GM19463 (cell line): ENCODE data around the gene CHST1.

Source experiments
- ATAC-seq: cut with Tn5 transposase; IDR thresholded peaks from one replicate; pipeline ENCODE4 v1.9.1; 2021; ENCODE audit warnings: mild to moderate bottlenecking, moderate library complexity; ENCODE audit not compliant: unreplicated experiment

Gene CHST1

GRCh38 chr11:45674481-45675190 lies 9.2 kb upstream of the CHST1 start:
- no peak for ATAC-seq

GRCh38 chr11:45673441-45673840 lies 8.0 kb upstream of the CHST1 start:
- no peak for ATAC-seq

- ATAC-seq: no peak
These were observed 7.2 kb upstream of the CHST1 start for GRCh38 chr11:45672593-45672992.

GRCh38 chr11:45671246-45672171 lies 6.1 kb upstream of the CHST1 start:
- ATAC-seq: no peak

- no peak for ATAC-seq
These were observed 5.1 kb upstream of the CHST1 start for GRCh38 chr11:45670386-45671135.

- ATAC-seq: no peak
These were observed 4.5 kb upstream of the CHST1 start for GRCh38 chr11:45669956-45670355.

- ATAC-seq: no peak
These were observed 3.7 kb upstream of the CHST1 start for GRCh38 chr11:45669146-45669545.

- no peak for ATAC-seq
These were observed 2.7 kb upstream of the CHST1 start for GRCh38 chr11:45667929-45668680.

- no peak for ATAC-seq
These were observed 1.5 kb upstream of the CHST1 start for GRCh38 chr11:45666648-45667642.

- ATAC-seq: no peak
These were observed 668 bp upstream of the CHST1 start for GRCh38 chr11:45665933-45666647.

GRCh38 chr11:45664376-45665205 lies 831 bp downstream of the CHST1 start:
- no peak for ATAC-seq

GRCh38 chr11:45663486-45664375 lies 1.7 kb downstream of the CHST1 start:
- ATAC-seq: no peak

GRCh38 chr11:45662665-45663485 lies 2.5 kb downstream of the CHST1 start:
- ATAC-seq: no peak

- no peak for ATAC-seq
These were observed 3.2 kb downstream of the CHST1 start for GRCh38 chr11:45662096-45662664.

- ATAC-seq: no peak
These were observed 3.9 kb downstream of the CHST1 start for GRCh38 chr11:45661439-45662055.
